ENCODE measurements around the gene FOXK1.
A peak's percentile ranks its signal among the peaks of the same experiment; 100 is the strongest.
"Not testable (repeated sequence)": the region's sequence is repeated elsewhere in the genome, so short reads cannot be mapped to it uniquely, and the experiment has no call there.

The FOXK1 gene

GRCh38 chr7:4681886-4682620 lies at the start of gene FOXK1:
Gene FOXK1 (plus strand): TSS chr7:4682295. CDS start chr7:4682309, 14 bp downstream.
- H3K27me3 ChIP-seq (ENCODE audit: control insufficient read depth, insufficient read depth, low read length), result peaks cover 22% of the 10 kb centered on the region

GRCh38 chr7:4633012-4633411 lies 49.1 kb upstream of the FOXK1 start:
- H3K9me3 ChIP-seq (ENCODE audit: control insufficient read depth, insufficient read depth, low read length), result no peaks in the 10 kb centered on the region
- no peak overlapping the region for H3K4me3 ChIP-seq (ENCODE audit: low read depth, low read length)
- peaks cover 18% of the 10 kb centered on the region for H3K27me3 ChIP-seq (ENCODE audit: control insufficient read depth, insufficient read depth, low read length)
- H3K36me3 ChIP-seq (ENCODE audit: control insufficient read depth, insufficient read depth, low read length), result no peaks in the 10 kb centered on the region
- H3K9ac ChIP-seq (ENCODE audit: low read depth, low read length), result no peak overlapping the region
- H3K4me1 ChIP-seq (ENCODE audit: control insufficient read depth, insufficient read depth, low read length), result no peaks in the 10 kb centered on the region

More at GRCh38 chr7:4681886-4682620, at the start of gene FOXK1:
- Histone ChIP-seq H3K9me3 (ENCODE audit: control insufficient read depth, insufficient read depth, low read length) (no peaks in the 10 kb centered on the region), H3K36me3 (ENCODE audit: control insufficient read depth, insufficient read depth, low read length) (no peaks in the 10 kb centered on the region), H3K9ac (ENCODE audit: low read depth, low read length) (no peak within 1 kb of the TSS), H3K4me3 (ENCODE audit: low read depth, low read length) (peak within 1 kb of the TSS; percentile 64), H3K4me1 (ENCODE audit: control insufficient read depth, insufficient read depth, low read length) (peaks cover 5% of the 10 kb centered on the region)

- Histone ChIP-seq H3K4me3 (ENCODE audit: low read depth, low read length) (no peak overlapping the region), H3K9ac (ENCODE audit: low read depth, low read length) (no peak overlapping the region), H3K27me3 (ENCODE audit: control insufficient read depth, insufficient read depth, low read length) (peaks cover 14% of the 10 kb centered on the region), H3K9me3 (ENCODE audit: control insufficient read depth, insufficient read depth, low read length) (no peaks in the 10 kb centered on the region), H3K4me1 (ENCODE audit: control insufficient read depth, insufficient read depth, low read length) (no peaks in the 10 kb centered on the region), H3K36me3 (ENCODE audit: control insufficient read depth, insufficient read depth, low read length) (no peaks in the 10 kb centered on the region)
These were observed 47.9 kb upstream of the FOXK1 start for GRCh38 chr7:4634166-4634565.

- H3K4me1 ChIP-seq (ENCODE audit: control insufficient read depth, insufficient read depth, low read length), result no peaks in the 10 kb centered on the region
- no peak overlapping the region for H3K4me3 ChIP-seq (ENCODE audit: low read depth, low read length)
- H3K9ac ChIP-seq (ENCODE audit: low read depth, low read length), result no peak overlapping the region
- H3K27me3 ChIP-seq (ENCODE audit: control insufficient read depth, insufficient read depth, low read length), result peaks cover 2% of the 10 kb centered on the region
- H3K9me3 ChIP-seq (ENCODE audit: control insufficient read depth, insufficient read depth, low read length), result no peaks in the 10 kb centered on the region
- no peaks in the 10 kb centered on the region for H3K36me3 ChIP-seq (ENCODE audit: control insufficient read depth, insufficient read depth, low read length)
These were observed 43.1 kb upstream of the FOXK1 start for GRCh38 chr7:4638781-4639575.

- Histone ChIP-seq H3K9ac (ENCODE audit: low read depth, low read length) (no peak overlapping the region), H3K9me3 (ENCODE audit: control insufficient read depth, insufficient read depth, low read length) (no peaks in the 10 kb centered on the region), H3K36me3 (ENCODE audit: control insufficient read depth, insufficient read depth, low read length) (no peaks in the 10 kb centered on the region), H3K4me3 (ENCODE audit: low read depth, low read length) (peak overlapping the region; percentile 55), H3K4me1 (ENCODE audit: control insufficient read depth, insufficient read depth, low read length) (no peaks in the 10 kb centered on the region), H3K27me3 (ENCODE audit: control insufficient read depth, insufficient read depth, low read length) (peaks cover 2% of the 10 kb centered on the region)
These were observed 40.9 kb upstream of the FOXK1 start for GRCh38 chr7:4641091-4641666.

- no peaks in the 10 kb centered on the region for H3K9me3 ChIP-seq (ENCODE audit: control insufficient read depth, insufficient read depth, low read length)
- no peaks in the 10 kb centered on the region for H3K36me3 ChIP-seq (ENCODE audit: control insufficient read depth, insufficient read depth, low read length)
- H3K9ac ChIP-seq (ENCODE audit: low read depth, low read length), result peak overlapping the region; percentile 76
- H3K4me1 ChIP-seq (ENCODE audit: control insufficient read depth, insufficient read depth, low read length), result no peaks in the 10 kb centered on the region
- peak overlapping the region; percentile 55 for H3K4me3 ChIP-seq (ENCODE audit: low read depth, low read length)
- H3K27me3 ChIP-seq (ENCODE audit: control insufficient read depth, insufficient read depth, low read length), result peaks cover 2% of the 10 kb centered on the region
These were observed 40.2 kb upstream of the FOXK1 start for GRCh38 chr7:4641667-4642467.

GRCh38 chr7:4642468-4643203 lies 39.5 kb upstream of the FOXK1 start:
- Histone ChIP-seq H3K27me3 (ENCODE audit: control insufficient read depth, insufficient read depth, low read length) (peaks cover 2% of the 10 kb centered on the region), H3K9ac (ENCODE audit: low read depth, low read length) (peak overlapping the region; percentile 76), H3K4me1 (ENCODE audit: control insufficient read depth, insufficient read depth, low read length) (no peaks in the 10 kb centered on the region), H3K9me3 (ENCODE audit: control insufficient read depth, insufficient read depth, low read length) (no peaks in the 10 kb centered on the region), H3K36me3 (ENCODE audit: control insufficient read depth, insufficient read depth, low read length) (no peaks in the 10 kb centered on the region), H3K4me3 (ENCODE audit: low read depth, low read length) (peak overlapping the region; percentile 54)

GRCh38 chr7:4643204-4643471 lies 39.0 kb upstream of the FOXK1 start:
- not testable (repeated sequence) for H3K9ac ChIP-seq (ENCODE audit: low read depth, low read length); H3K27me3 ChIP-seq (ENCODE audit: control insufficient read depth, insufficient read depth, low read length); H3K4me1 ChIP-seq (ENCODE audit: control insufficient read depth, insufficient read depth, low read length); H3K9me3 ChIP-seq (ENCODE audit: control insufficient read depth, insufficient read depth, low read length); H3K36me3 ChIP-seq (ENCODE audit: control insufficient read depth, insufficient read depth, low read length); H3K4me3 ChIP-seq (ENCODE audit: low read depth, low read length)

- Histone ChIP-seq H3K4me3 (ENCODE audit: low read depth, low read length) (no peak overlapping the region), H3K9me3 (ENCODE audit: control insufficient read depth, insufficient read depth, low read length) (no peaks in the 10 kb centered on the region), H3K9ac (ENCODE audit: low read depth, low read length) (no peak overlapping the region), H3K27me3 (ENCODE audit: control insufficient read depth, insufficient read depth, low read length) (peaks cover 2% of the 10 kb centered on the region), H3K4me1 (ENCODE audit: control insufficient read depth, insufficient read depth, low read length) (no peaks in the 10 kb centered on the region), H3K36me3 (ENCODE audit: control insufficient read depth, insufficient read depth, low read length) (no peaks in the 10 kb centered on the region)
These were observed 36.8 kb upstream of the FOXK1 start for GRCh38 chr7:4645246-4645645.

- Histone ChIP-seq H3K27me3 (ENCODE audit: control insufficient read depth, insufficient read depth, low read length) (no peaks in the 10 kb centered on the region), H3K9me3 (ENCODE audit: control insufficient read depth, insufficient read depth, low read length) (no peaks in the 10 kb centered on the region), H3K36me3 (ENCODE audit: control insufficient read depth, insufficient read depth, low read length) (no peaks in the 10 kb centered on the region), H3K4me1 (ENCODE audit: control insufficient read depth, insufficient read depth, low read length) (no peaks in the 10 kb centered on the region), H3K4me3 (ENCODE audit: low read depth, low read length) (no peak overlapping the region), H3K9ac (ENCODE audit: low read depth, low read length) (no peak overlapping the region)
These were observed 34.0 kb upstream of the FOXK1 start for GRCh38 chr7:4648111-4648510.

- H3K9me3 ChIP-seq (ENCODE audit: control insufficient read depth, insufficient read depth, low read length), result no peaks in the 10 kb centered on the region
- H3K9ac ChIP-seq (ENCODE audit: low read depth, low read length), result no peak overlapping the region
- no peaks in the 10 kb centered on the region for H3K27me3 ChIP-seq (ENCODE audit: control insufficient read depth, insufficient read depth, low read length)
- H3K36me3 ChIP-seq (ENCODE audit: control insufficient read depth, insufficient read depth, low read length), result no peaks in the 10 kb centered on the region
- H3K4me1 ChIP-seq (ENCODE audit: control insufficient read depth, insufficient read depth, low read length), result no peaks in the 10 kb centered on the region
- H3K4me3 ChIP-seq (ENCODE audit: low read depth, low read length), result no peak overlapping the region
These were observed 31.6 kb upstream of the FOXK1 start for GRCh38 chr7:4650433-4651047.

Measured in iPS-15b (cell line).